ENCODE results near the gene ESF1. TPM values are rescaled to one million over a fixed set of nuclear protein-coding genes. Genes with fewer than 3 reads are reported as not detected.

The ESF1 gene
- total and polyA plus RNA-seq, 11 donors: 8.9 to 19.0 (median 14.0) TPM

GRCh38 chr20:13758884-13759283, 25.8 kb downstream of the ESF1 start:
- H3K27ac ChIP-seq: no peak overlapping the region
- H3K4me3 ChIP-seq: no peak overlapping the region
- H3K9me3 ChIP-seq: no peaks in the 10 kb centered on the region
- no peaks in the 10 kb centered on the region for H3K27me3 ChIP-seq
- H3K4me1 ChIP-seq: no peaks in the 10 kb centered on the region
- peaks cover 0 to 86% (median 70%) of the 10 kb centered on the region in 9 donors for H3K36me3 ChIP-seq
- 97 to 100% (median 98%) methylated on average over 1 of the region's 1 CpG for WGBS, 4 donors
- intact Hi-C loops (cut with DNase I): loop anchor here in 2 of 10 donors (10.0 kb wide), 2 partner anchors 304 to 634 kb away; no protein-coding TSS in a partner anchor
- DNase-seq: no peak
- TF ChIP-seq CTCF (IDR thresholded peaks at IDR 0.05): no peak
- no peak for ATAC-seq

GRCh38 chr20:13756551-13756950, 28.2 kb downstream of the ESF1 start:
- no peak for TF ChIP-seq POLR2A (IDR thresholded peaks at IDR 0.05)
- no peak for TF ChIP-seq CTCF (IDR thresholded peaks at IDR 0.05)
- DNase-seq: no peak
- H3K9me3 ChIP-seq: no peaks in the 10 kb centered on the region
- H3K4me1 ChIP-seq: no peaks in the 10 kb centered on the region
- ATAC-seq: no peak
- no peaks in the 10 kb centered on the region for H3K27me3 ChIP-seq
- peaks cover 0 to 70% (median 50%) of the 10 kb centered on the region in 9 donors for H3K36me3 ChIP-seq
- no peak overlapping the region for H3K4me3 ChIP-seq
- intact Hi-C loops (cut with DNase I): loop anchor here in 2 of 10 donors (10.0 kb wide), 2 partner anchors 302 to 632 kb away; no protein-coding TSS in a partner anchor
- H3K27ac ChIP-seq: no peak overlapping the region
- 92 to 100% (median 95%) methylated on average over 1 of the region's 1 CpG for WGBS, 4 donors

- no peak for ATAC-seq
- Histone ChIP-seq H3K36me3 (peaks cover 0 to 74% (median 48%) of the 10 kb centered on the region in 9 donors), H3K9me3 (no peaks in the 10 kb centered on the region), H3K27ac (no peak overlapping the region), H3K4me1 (no peaks in the 10 kb centered on the region), H3K4me3 (no peak overlapping the region), H3K27me3 (no peaks in the 10 kb centered on the region)
- 77 to 85% (median 84%) methylated on average over 5 of the region's 5 CpGs for WGBS, 4 donors
- peak in 5 of 12 donors; percentile 12 to 25 (median 15) for TF ChIP-seq CTCF (IDR thresholded peaks at IDR 0.05)
- TF ChIP-seq POLR2A (IDR thresholded peaks at IDR 0.05): no peak
- DNase-seq: no peak
- intact Hi-C loops (cut with DNase I): loop anchor here in 2 of 10 donors (10.0 kb wide), 2 partner anchors 301 to 631 kb away; no protein-coding TSS in a partner anchor
Measured at GRCh38 chr20:13755809-13756208, 28.9 kb downstream of the ESF1 start.

GRCh38 chr20:13753436-13754036, 31.2 kb downstream of the ESF1 start:
- intact Hi-C loops (cut with DNase I): loop anchor here in 2 of 10 donors (10.0 kb wide), 2 partner anchors 299 to 629 kb away; no protein-coding TSS in a partner anchor
- Histone ChIP-seq H3K4me3 (no peak overlapping the region), H3K9me3 (no peaks in the 10 kb centered on the region), H3K4me1 (no peaks in the 10 kb centered on the region), H3K36me3 (peaks cover 0 to 67% (median 33%) of the 10 kb centered on the region in 9 donors), H3K27ac (no peak overlapping the region), H3K27me3 (no peaks in the 10 kb centered on the region)
- DNase-seq (no peak), ATAC-seq (no peak)
- WGBS, 4 donors: 86 to 93% (median 91%) methylated on average over 2 of the region's 2 CpGs
- no peak for TF ChIP-seq POLR2A (IDR thresholded peaks at IDR 0.05)
- no peak for TF ChIP-seq CTCF (IDR thresholded peaks at IDR 0.05)
